Measurements from ENCODE around the gene PTX4. TPM values are rescaled to one million over a fixed set of nuclear protein-coding genes. Genes with fewer than 3 reads are reported as not detected.

PTX4 gene
- total RNA-seq, 1 experiment from 2014 or later: 0.22 TPM

DNA sequence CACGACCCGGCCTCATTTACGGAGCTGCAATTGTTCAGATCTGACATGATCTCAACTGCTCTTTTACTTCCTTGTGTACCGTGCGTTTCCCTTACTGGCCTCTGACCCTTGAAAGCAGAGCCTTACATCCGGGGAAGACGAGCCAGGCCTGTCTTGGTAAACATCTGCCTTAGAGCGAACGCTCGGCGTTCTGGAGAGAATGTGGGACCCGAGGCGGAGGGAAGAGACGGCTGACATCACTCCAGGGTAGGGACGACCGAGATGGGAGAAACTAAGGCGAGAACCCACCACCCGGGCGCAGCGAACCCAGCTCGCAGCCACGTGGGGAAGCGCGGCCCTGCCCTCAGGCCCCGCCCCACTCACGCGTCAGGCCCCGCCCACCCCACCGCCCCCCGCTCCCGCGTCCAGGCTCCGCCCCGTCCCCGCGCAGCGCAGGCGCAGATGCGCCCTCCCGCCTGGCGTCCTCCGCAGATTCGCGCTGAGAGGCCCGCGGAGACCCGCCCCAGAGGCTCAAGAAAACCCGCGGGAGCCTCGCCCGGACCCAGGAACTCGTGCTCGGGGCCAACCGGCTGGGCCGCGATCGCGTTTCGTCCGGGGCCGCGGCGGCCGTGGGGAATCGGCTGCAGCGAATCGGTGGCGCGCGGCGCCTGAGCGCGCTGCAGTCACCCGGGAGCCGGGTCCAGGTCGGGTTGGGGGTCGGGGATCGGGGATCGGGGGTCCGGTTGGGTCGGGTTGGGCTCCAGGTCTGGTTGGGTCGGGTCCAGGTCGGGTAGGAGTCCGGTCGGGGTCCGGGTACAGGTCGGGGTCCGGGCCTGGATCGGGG, 4.4 kb upstream of the PTX4 start, which contains the start of gene TELO2:
TELO2 (plus strand) TSS at position 438 of the 823 bp plus-strand sequence. CDS start 922 bp downstream, outside the sequence.
- Histone ChIP-seq H2AFZ (ENCODE audit: low read length) (peak within 1 kb of the TSS; percentile 95), H3K27me3 (ENCODE audit: low read length) (no peaks in the 10 kb centered on the region), H3K4me1 (ENCODE audit: insufficient read depth, low read length) (peaks cover 13% of the 10 kb centered on the region), H3K9me3 (ENCODE audit: low read length) (no peaks in the 10 kb centered on the region), H3K4me3 (ENCODE audit: low read length) (peak within 1 kb of the TSS; percentile 83), H3K9me2 (replicated peaks; ENCODE audit: low read length) (no peaks in the 10 kb centered on the region), H3K36me3 (ENCODE audit: low read depth, low read length) (0 out of 2 replicates have a peak, but pooled peaks cover 3% of the 10 kb centered on the region), H3K9ac (ENCODE audit: low read length) (peak within 1 kb of the TSS; percentile 94), H4K20me1 (ENCODE audit: low read length) (peaks cover 5% of the 10 kb centered on the region; the same call in 1 of the 2 replicates), H3K27ac (ENCODE audit: low read length) (peak within 1 kb of the TSS; percentile 59), H3K4me2 (ENCODE audit: low read length) (peak within 1 kb of the TSS; percentile 97), H3K79me2 (ENCODE audit: low read length) (peaks cover 31% of the 10 kb centered on the region), H3F3A (ENCODE audit: low read length, unreplicated experiment) (no peaks in the 10 kb centered on the region)
- no TSS peak for BruUV-seq (replicated peaks)
- ChIA-PET CTCF (no interaction called here), POLR2A (ENCODE audit: unreplicated experiment) (no interaction called here)
- ATAC-seq (peak; percentile 73), DNase-seq (peak; percentile 70)
- intact Hi-C loops (cut with micrococcal nuclease): loop anchor here (2.0 kb wide), 1 partner anchor 118 kb away; no protein-coding TSS in a partner anchor
- TF ChIP-seq, protein P1, sequence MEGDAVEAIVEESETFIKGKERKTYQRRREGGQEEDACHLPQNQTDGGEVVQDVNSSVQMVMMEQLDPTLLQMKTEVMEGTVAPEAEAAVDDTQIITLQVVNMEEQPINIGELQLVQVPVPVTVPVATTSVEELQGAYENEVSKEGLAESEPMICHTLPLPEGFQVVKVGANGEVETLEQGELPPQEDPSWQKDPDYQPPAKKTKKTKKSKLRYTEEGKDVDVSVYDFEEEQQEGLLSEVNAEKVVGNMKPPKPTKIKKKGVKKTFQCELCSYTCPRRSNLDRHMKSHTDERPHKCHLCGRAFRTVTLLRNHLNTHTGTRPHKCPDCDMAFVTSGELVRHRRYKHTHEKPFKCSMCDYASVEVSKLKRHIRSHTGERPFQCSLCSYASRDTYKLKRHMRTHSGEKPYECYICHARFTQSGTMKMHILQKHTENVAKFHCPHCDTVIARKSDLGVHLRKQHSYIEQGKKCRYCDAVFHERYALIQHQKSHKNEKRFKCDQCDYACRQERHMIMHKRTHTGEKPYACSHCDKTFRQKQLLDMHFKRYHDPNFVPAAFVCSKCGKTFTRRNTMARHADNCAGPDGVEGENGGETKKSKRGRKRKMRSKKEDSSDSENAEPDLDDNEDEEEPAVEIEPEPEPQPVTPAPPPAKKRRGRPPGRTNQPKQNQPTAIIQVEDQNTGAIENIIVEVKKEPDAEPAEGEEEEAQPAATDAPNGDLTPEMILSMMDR (conservative IDR thresholded peaks at IDR 0.05; ENCODE audit: low read depth, low read length): no peak
- no peak for TF ChIP-seq EZH2 (IDR thresholded peaks at IDR 0.05; ENCODE audit: low read length, unreplicated experiment)
- no peak for TF ChIP-seq EZH2phosphoT487 (IDR thresholded peaks at IDR 0.05; ENCODE audit: borderline replicate concordance, low read length)

GRCh38 chr16:1492082-1492922, 3.6 kb upstream of the PTX4 start:
- no peaks in the 10 kb centered on the region for H3K9me2 ChIP-seq (replicated peaks; ENCODE audit: low read length)
- TSS peak; percentile 98 for BruUV-seq (replicated peaks)
- H3K27ac ChIP-seq (ENCODE audit: low read length): peak overlapping the region; percentile 59
- peak overlapping the region; percentile 85 for H3K4me2 ChIP-seq (ENCODE audit: low read length)
- H4K20me1 ChIP-seq (ENCODE audit: low read length): peaks cover 5% of the 10 kb centered on the region; the same call in 1 of the 2 replicates
- peak overlapping the region; percentile 63 for H3K4me3 ChIP-seq (ENCODE audit: low read length)
- CTCF ChIA-PET: no interaction called here
- peak overlapping the region; percentile 95 for H2AFZ ChIP-seq (ENCODE audit: low read length)
- no peaks in the 10 kb centered on the region for H3K9me3 ChIP-seq (ENCODE audit: low read length)
- no peak for ATAC-seq
- peak overlapping the region; percentile 94 for H3K9ac ChIP-seq (ENCODE audit: low read length)
- peaks cover 13% of the 10 kb centered on the region for H3K4me1 ChIP-seq (ENCODE audit: insufficient read depth, low read length)
- intact Hi-C loops (cut with micrococcal nuclease): loop anchor here (2.0 kb wide), 1 partner anchor 118 kb away; no protein-coding TSS in a partner anchor
- DNase-seq: no peak
- H3K79me2 ChIP-seq (ENCODE audit: low read length): peaks cover 30% of the 10 kb centered on the region
- no peak for TF ChIP-seq EZH2phosphoT487 (IDR thresholded peaks at IDR 0.05; ENCODE audit: borderline replicate concordance, low read length)
- no peak for TF ChIP-seq EZH2 (IDR thresholded peaks at IDR 0.05; ENCODE audit: low read length, unreplicated experiment)
- TF ChIP-seq, protein P1 (conservative IDR thresholded peaks at IDR 0.05; ENCODE audit: low read depth, low read length): no peak
- no peaks in the 10 kb centered on the region for H3F3A ChIP-seq (ENCODE audit: low read length, unreplicated experiment)
- H3K36me3 ChIP-seq (ENCODE audit: low read depth, low read length): 0 out of 2 replicates have a peak, but pooled peaks cover 3% of the 10 kb centered on the region
- POLR2A ChIA-PET (ENCODE audit: unreplicated experiment): no interaction called here
- no peaks in the 10 kb centered on the region for H3K27me3 ChIP-seq (ENCODE audit: low read length)

Data from PC-3 (cell line).